ENCODE data around the gene ARHGAP20.

DNA sequence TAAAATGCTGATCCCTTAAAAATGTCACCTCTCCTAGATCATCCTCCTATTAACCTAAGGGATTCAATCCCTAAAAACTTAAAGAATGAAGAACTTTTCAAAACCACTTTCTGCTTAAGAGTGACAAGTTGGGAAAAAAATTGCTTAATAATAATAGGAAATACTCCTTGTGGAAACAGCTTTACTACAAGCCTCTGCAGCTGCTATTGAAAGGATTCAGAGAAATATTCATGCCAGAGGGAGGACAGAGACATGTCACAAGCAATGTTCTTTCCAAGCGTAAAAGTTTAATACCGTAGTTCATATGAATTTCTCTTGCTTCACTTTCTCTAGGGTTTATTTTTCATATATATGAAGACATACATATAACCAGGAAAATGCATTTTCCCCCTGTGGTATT is 98.2 kb downstream of the ARHGAP20 start:
- TF ChIP-seq, protein P1, sequence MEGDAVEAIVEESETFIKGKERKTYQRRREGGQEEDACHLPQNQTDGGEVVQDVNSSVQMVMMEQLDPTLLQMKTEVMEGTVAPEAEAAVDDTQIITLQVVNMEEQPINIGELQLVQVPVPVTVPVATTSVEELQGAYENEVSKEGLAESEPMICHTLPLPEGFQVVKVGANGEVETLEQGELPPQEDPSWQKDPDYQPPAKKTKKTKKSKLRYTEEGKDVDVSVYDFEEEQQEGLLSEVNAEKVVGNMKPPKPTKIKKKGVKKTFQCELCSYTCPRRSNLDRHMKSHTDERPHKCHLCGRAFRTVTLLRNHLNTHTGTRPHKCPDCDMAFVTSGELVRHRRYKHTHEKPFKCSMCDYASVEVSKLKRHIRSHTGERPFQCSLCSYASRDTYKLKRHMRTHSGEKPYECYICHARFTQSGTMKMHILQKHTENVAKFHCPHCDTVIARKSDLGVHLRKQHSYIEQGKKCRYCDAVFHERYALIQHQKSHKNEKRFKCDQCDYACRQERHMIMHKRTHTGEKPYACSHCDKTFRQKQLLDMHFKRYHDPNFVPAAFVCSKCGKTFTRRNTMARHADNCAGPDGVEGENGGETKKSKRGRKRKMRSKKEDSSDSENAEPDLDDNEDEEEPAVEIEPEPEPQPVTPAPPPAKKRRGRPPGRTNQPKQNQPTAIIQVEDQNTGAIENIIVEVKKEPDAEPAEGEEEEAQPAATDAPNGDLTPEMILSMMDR (conservative IDR thresholded peaks at IDR 0.05; ENCODE audit: low read depth, low read length), result no peak
- no peak for TF ChIP-seq EZH2 (IDR thresholded peaks at IDR 0.05; ENCODE audit: borderline replicate concordance, low read depth, low read length, poor library complexity, severe bottlenecking)
